Measurements from ENCODE around the gene HS6ST1.

- TF ChIP-seq, protein P1, sequence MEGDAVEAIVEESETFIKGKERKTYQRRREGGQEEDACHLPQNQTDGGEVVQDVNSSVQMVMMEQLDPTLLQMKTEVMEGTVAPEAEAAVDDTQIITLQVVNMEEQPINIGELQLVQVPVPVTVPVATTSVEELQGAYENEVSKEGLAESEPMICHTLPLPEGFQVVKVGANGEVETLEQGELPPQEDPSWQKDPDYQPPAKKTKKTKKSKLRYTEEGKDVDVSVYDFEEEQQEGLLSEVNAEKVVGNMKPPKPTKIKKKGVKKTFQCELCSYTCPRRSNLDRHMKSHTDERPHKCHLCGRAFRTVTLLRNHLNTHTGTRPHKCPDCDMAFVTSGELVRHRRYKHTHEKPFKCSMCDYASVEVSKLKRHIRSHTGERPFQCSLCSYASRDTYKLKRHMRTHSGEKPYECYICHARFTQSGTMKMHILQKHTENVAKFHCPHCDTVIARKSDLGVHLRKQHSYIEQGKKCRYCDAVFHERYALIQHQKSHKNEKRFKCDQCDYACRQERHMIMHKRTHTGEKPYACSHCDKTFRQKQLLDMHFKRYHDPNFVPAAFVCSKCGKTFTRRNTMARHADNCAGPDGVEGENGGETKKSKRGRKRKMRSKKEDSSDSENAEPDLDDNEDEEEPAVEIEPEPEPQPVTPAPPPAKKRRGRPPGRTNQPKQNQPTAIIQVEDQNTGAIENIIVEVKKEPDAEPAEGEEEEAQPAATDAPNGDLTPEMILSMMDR (optimal IDR thresholded peaks at IDR 0.05 in 1 of 3, IDR thresholded peaks at IDR 0.05 in 1 of 3, conservative IDR thresholded peaks at IDR 0.05 in 1 of 3; ENCODE audit: extremely low read depth in 1 of 3, insufficient read depth in 2 of 3, low read length in 3 of 3) = no peak
- no peak for TF ChIP-seq EZH2 (IDR thresholded peaks at IDR 0.05; ENCODE audit: low read length)
Observed at GRCh38 chr2:128286905-128287779, 31.5 kb downstream of the HS6ST1 start.
